Left lung (tissue), 10 donors: ENCODE results near the gene SLC35A2. TPM values are rescaled to one million over a fixed set of nuclear protein-coding genes. Genes with fewer than 3 reads are reported as not detected.

ENCODE experiments used
- ATAC-seq: fragments of 200-7000 bp; cut with Tn5 transposase; one replicate; pipeline ENCODE4 v1.9.1; 2020; ENCODE audit warnings: moderate library complexity
- DNase-seq, 4 donors: peaks; one replicate each; pipeline ENCODE4 v3.0.0-alpha.2; 2013 to 2020
- H3K27ac ChIP-seq, 2 donors: fragments of 200-600 bp; sonication (generic) in 1 of 2; one replicate each; pipeline versions ENCODE4 v1.5.0 to v1.8.0; 2020 to 2021
- H3K27me3 ChIP-seq, 2 donors: fragments of 200-600 bp; sonication (generic) in 1 of 2; one replicate each; pipeline versions ENCODE4 v1.5.0 to v1.8.0; 2020 to 2021
- H3K36me3 ChIP-seq, 2 donors: fragments of 200-600 bp; sonication (generic) in 1 of 2; one replicate each; pipeline versions ENCODE4 v1.5.0 to v1.8.0; 2020 to 2021
- H3K4me1 ChIP-seq, 2 donors: fragments of 200-600 bp; one replicate each; pipeline ENCODE4 v1.8.0; 2021
- H3K4me3 ChIP-seq, 2 donors: fragments of 200-600 bp; sonication (generic) in 1 of 2; one replicate each; pipeline versions ENCODE4 v1.5.0 to v1.8.0; 2020 to 2021; ENCODE audit warnings: mild to moderate bottlenecking in 1 of 2
- H3K9me3 ChIP-seq, 2 donors: fragments of 200-600 bp; sonication (generic) in 1 of 2; one replicate each; pipeline versions ENCODE4 v1.5.0 to v1.8.0; 2020 to 2021
- CTCF ChIP-seq, 2 donors: fragments of 200-600 bp; sonication (generic) in 1 of 2; IDR thresholded peaks; one replicate each; pipeline versions ENCODE4 v1.5.0 to v1.8.0; 2021; ENCODE audit warnings: antibody characterized with exemption in 2 of 2
- intact Hi-C, 2 donors: fragments of 100-400 bp; cut with DNase I; formaldehyde crosslinking; loops; one replicate each; pipeline versions ENCODE4 v1.11.2 to v1.14.2; 2022
- polyA plus RNA-seq, 6 donors: library from polyadenylated mRNA; unstranded; fragments of 120-200 nt; gene quantifications; one replicate each; pipeline ENCODE4 v1.2.1, GENCODE V29; 2013; ENCODE audit not compliant: insufficient read length in 6 of 6
- total RNA-seq, 2 donors: library from RNA; stranded (reverse); fragmentation: NEBNext Ultra II Directional; extraction: Animal tissue kit (Norgen Biotek cat#: 25700); gene quantifications; one replicate each; pipeline ENCODE4 v1.2.1, GENCODE V29; 2021
- donor health status: DM: no; HTN: yes; CAD: no.
- donor health status: DM: no; HTN: no; CAD: no.

The SLC35A2 gene
- total and polyA plus RNA-seq, 8 donors: 21.5 to 39.4 (median 24.6) TPM

DNA sequence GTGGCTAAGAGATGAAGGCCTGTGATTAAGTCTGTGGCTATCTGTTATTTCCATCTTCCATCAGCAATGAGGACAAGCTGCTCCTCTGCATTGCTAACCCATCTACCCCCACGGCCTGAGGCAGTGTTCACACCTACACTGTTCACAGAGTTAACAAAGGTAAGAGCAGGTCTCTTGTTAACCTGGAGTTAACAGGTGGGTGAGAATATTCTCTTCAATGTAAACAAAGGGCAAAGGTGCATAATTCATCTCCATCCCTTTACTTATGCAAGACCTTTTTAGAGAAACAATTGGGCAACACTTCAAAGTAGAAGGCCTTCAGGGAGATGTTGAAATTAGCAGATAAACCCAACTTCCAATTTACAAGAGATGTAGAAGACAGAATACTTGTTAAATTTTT, 2.8 kb downstream of the SLC35A2 start:
- H3K9me3 ChIP-seq: no peaks in the 10 kb centered on the region

GRCh38 chrX:48905090-48905790, 6.2 kb downstream of the SLC35A2 start:
- no peak for DNase-seq
- ATAC-seq: no peak
- intact Hi-C loops: no loop called here
- H3K4me1 ChIP-seq: no peaks in the 10 kb centered on the region
- no peak overlapping the region for H3K27ac ChIP-seq
- H3K4me3 ChIP-seq: no peak overlapping the region
- no peak for TF ChIP-seq CTCF (IDR thresholded peaks at IDR 0.05)
- peaks cover 0 to 73% of the 10 kb centered on the region in 2 donors for H3K36me3 ChIP-seq
- no peaks in the 10 kb centered on the region for H3K9me3 ChIP-seq
- H3K27me3 ChIP-seq: no peaks in the 10 kb centered on the region

More for the DNA sequence above, 2.8 kb downstream of the SLC35A2 start:
- Histone ChIP-seq H3K4me1 (peaks cover 0 to 4% of the 10 kb centered on the region in 2 donors), H3K27me3 (no peaks in the 10 kb centered on the region), H3K4me3 (no peak overlapping the region), H3K27ac (no peak overlapping the region), H3K36me3 (peaks cover 0 to 45% of the 10 kb centered on the region in 2 donors)
- TF ChIP-seq CTCF (IDR thresholded peaks at IDR 0.05): no peak
- no peak for ATAC-seq
- DNase-seq: no peak
- intact Hi-C loops: no loop called here

- no peak for TF ChIP-seq CTCF (IDR thresholded peaks at IDR 0.05)
- ATAC-seq: no peak
- Histone ChIP-seq H3K36me3 (peaks cover 0 to 72% of the 10 kb centered on the region in 2 donors), H3K27me3 (no peaks in the 10 kb centered on the region), H3K4me3 (no peak overlapping the region), H3K4me1 (no peaks in the 10 kb centered on the region), H3K27ac (no peak overlapping the region), H3K9me3 (no peaks in the 10 kb centered on the region)
- no peak for DNase-seq
- intact Hi-C loops: no loop called here
Observed at GRCh38 chrX:48904626-48905025, 6.8 kb downstream of the SLC35A2 start.

- Histone ChIP-seq H3K36me3 (peaks cover 0 to 67% of the 10 kb centered on the region in 2 donors), H3K27me3 (no peaks in the 10 kb centered on the region), H3K4me1 (peaks cover 0 to 3% of the 10 kb centered on the region in 2 donors), H3K4me3 (no peak overlapping the region), H3K9me3 (no peaks in the 10 kb centered on the region), H3K27ac (no peak overlapping the region)
- no peak for TF ChIP-seq CTCF (IDR thresholded peaks at IDR 0.05)
- intact Hi-C loops: no loop called here
- ATAC-seq: no peak
- DNase-seq: no peak
Observed at GRCh38 chrX:48904180-48904579, 7.3 kb downstream of the SLC35A2 start.

- no peak overlapping the region for H3K27ac ChIP-seq
- no peak overlapping the region for H3K4me3 ChIP-seq
- no peak for TF ChIP-seq CTCF (IDR thresholded peaks at IDR 0.05)
- no peaks in the 10 kb centered on the region for H3K27me3 ChIP-seq
- ATAC-seq: no peak
- H3K36me3 ChIP-seq: peaks cover 0 to 64% of the 10 kb centered on the region in 2 donors
- no peaks in the 10 kb centered on the region for H3K9me3 ChIP-seq
- DNase-seq: no peak
- intact Hi-C loops: no loop called here
- H3K4me1 ChIP-seq: peaks cover 0 to 11% of the 10 kb centered on the region in 2 donors
Observed at GRCh38 chrX:48903290-48903689, 8.2 kb downstream of the SLC35A2 start.
